Adrenal gland (tissue), 12 donors: ENCODE data around the gene ALG12. TPM values are rescaled to one million over a fixed set of nuclear protein-coding genes. Genes with fewer than 3 reads are reported as not detected.
A peak's percentile ranks its signal among the peaks of the same experiment; 100 is the strongest.

ENCODE experiments used
- DNase-seq, 7 donors: peaks; one replicate each; pipeline ENCODE4 v3.0.0-alpha.2; 2019 to 2020
- H3K27ac ChIP-seq, 5 donors: fragments of 200-600 bp; sonication (generic) in 4 of 5; 1 replicate in 3 of 5; 2 replicates in 2 of 5; pipeline versions ENCODE4 v1.5.1 to v1.8.0; 2016 to 2020; ENCODE audit warnings: mild to moderate bottlenecking in 1 of 5
- H3K27me3 ChIP-seq: fragments of 200-600 bp; 2 replicates; pipeline ENCODE4 v1.8.0; 2021
- H3K36me3 ChIP-seq, 2 donors: fragments of 200-600 bp; replicated peaks in 1 of 2; 1 replicate in 1 of 2; 2 replicates in 1 of 2; pipeline versions ENCODE4 v1.5.1 to v1.8.0; 2018 to 2022
- H3K4me1 ChIP-seq, 2 donors: fragments of 200-600 bp; replicated peaks in 1 of 2; 1 replicate in 1 of 2; 2 replicates in 1 of 2; pipeline versions ENCODE4 v1.5.1 to v1.8.0; 2018 to 2021
- H3K4me3 ChIP-seq, 4 donors: fragments of 200-600 bp; sonication (generic) in 3 of 4; one replicate each; pipeline ENCODE4 v1.5.1; 2016 to 2018
- H3K9me3 ChIP-seq, 3 donors: fragments of 200-600 bp; sonication (generic) in 1 of 3; replicated peaks in 1 of 3; 1 replicate in 2 of 3; 2 replicates in 1 of 3; pipeline versions ENCODE4 v1.5.1 to v1.8.0; 2016 to 2021
- POLR2A ChIP-seq, 2 donors: fragments of 450-650 bp; IDR thresholded peaks; one replicate each; pipeline ENCODE4 v1.6.1; 2017; ENCODE audit warnings: antibody characterized with exemption in 2 of 2, mild to moderate bottlenecking in 2 of 2, moderate library complexity in 1 of 2
- WGBS, 4 donors: extraction: QIAGEN DNeasy Blood & Tissue Kit in 2 of 4; methylation state at CpG; one replicate each; pipeline versions ENCODE4 v1.1.5 to v1.1.7; 2013 to 2017; 5-methylcytosine and 5-hydroxymethylcytosine counted together
- intact Hi-C, 2 donors: fragments of 100-400 bp; cut with DNase I; formaldehyde crosslinking; loops; one replicate each; pipeline versions ENCODE4 v1.14.1 to v1.15.0; 2022 to 2023
- polyA plus RNA-seq, 3 donors: library from polyadenylated mRNA; stranded (reverse); fragments of 200-250 nt in 2 of 3; fragments of 350-450 nt in 1 of 3; fragmentation: Illumina TruSeq in 1 of 3; extraction: RNeasy Lipid Tissue Mini Kit (QIAGEN cat#74804) in 1 of 3; gene quantifications; one replicate each; pipeline ENCODE4 v1.2.3, GENCODE V29; 2013 to 2014
- total RNA-seq, 9 donors: library from RNA; depleted of rRNA in 4 of 9; stranded (reverse); fragments of >200 nt in 4 of 9; fragments of 120-200 nt in 1 of 9; fragmentation: NEBNext Ultra II Directional in 1 of 9; extraction: Animal tissue kit (Norgen Biotek cat#: 25700) in 1 of 9; gene quantifications; one replicate each; pipeline versions ENCODE4 v1.1.0 to v1.2.4, GENCODE V29; 2013 to 2023
- TF ChIP-seq, protein P1 (sequence below), 6 experiments: fragments of 450-650 bp in 4 of 6; fragments of 200-600 bp in 2 of 6; sonication (generic) in 1 of 6; IDR thresholded peaks; 1 replicate in 5 of 6; 2 replicates in 1 of 6; pipeline versions ENCODE4 v1.5.1 to v1.8.0; 2016 to 2021; ENCODE audit warnings: antibody characterized with exemption in 6 of 6, mild to moderate bottlenecking in 2 of 6, moderate library complexity in 1 of 6
- donor health status: healthy with polysubstance abuse.
- donor health status: Bipolar disorder and iron deficiency.
- donor health status: DM: yes; HTN: yes; CAD: no.
- donor health status: DM: no; HTN: no; CAD: no.
- donor health status: DM: no; HTN: no; CAD: no.
- donor health status: DM: yes; HTN: yes; CAD: no.

The ALG12 gene
- total and polyA plus RNA-seq, 12 donors = 6.4 to 33.6 (median 18.9) TPM

DNA sequence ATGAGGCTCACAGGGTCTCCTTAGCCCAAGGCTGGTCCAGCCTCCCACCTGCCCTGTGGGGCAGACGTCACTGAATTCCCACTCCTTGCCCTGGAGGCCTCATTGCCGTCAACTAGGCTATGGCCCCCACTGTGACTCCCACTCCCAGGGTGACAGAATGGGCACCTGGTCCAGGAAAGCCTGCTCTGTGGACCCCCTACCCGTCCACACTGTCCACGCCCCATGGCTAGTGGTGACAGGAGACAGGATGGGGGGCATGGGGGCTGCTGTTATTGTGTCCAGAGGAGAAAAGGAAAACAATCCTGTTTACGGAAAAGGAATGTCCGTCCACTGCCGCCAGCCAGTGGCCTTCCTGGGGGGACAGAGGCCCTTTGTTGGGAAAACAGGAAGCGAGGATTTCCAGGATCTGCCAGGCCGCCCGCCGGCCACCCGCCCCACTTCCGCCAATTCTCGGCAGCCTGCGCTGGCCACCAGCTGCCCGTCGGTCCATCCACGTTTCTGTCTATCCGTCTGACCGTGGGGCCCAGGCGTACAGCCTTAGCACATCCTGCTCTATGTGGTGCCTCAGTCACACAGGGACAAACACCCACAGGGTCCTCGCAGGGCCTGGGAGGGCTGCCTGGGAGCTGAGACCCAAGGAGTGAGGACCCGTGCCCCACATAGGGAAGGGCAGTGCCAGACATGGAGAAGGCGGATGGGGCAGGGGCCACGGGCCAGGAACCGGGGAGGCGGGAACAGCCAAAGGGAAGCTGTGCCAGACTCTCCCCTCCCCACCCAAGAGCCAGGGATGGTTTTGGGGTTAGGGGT is 19.7 kb upstream of the ALG12 start:
- Histone ChIP-seq H3K27ac (peak overlapping the region in 4 of 5 donors; percentile 29 to 98 (median 76)), H3K4me1 (peaks cover 22 to 38% of the 10 kb centered on the region in 2 donors), H3K9me3 (no peaks in the 10 kb centered on the region), H3K36me3 (no peaks in the 10 kb centered on the region), H3K27me3 (no peaks in the 10 kb centered on the region), H3K4me3 (no peak overlapping the region)
- no peak for TF ChIP-seq POLR2A (IDR thresholded peaks at IDR 0.05)
- TF ChIP-seq, protein P1, sequence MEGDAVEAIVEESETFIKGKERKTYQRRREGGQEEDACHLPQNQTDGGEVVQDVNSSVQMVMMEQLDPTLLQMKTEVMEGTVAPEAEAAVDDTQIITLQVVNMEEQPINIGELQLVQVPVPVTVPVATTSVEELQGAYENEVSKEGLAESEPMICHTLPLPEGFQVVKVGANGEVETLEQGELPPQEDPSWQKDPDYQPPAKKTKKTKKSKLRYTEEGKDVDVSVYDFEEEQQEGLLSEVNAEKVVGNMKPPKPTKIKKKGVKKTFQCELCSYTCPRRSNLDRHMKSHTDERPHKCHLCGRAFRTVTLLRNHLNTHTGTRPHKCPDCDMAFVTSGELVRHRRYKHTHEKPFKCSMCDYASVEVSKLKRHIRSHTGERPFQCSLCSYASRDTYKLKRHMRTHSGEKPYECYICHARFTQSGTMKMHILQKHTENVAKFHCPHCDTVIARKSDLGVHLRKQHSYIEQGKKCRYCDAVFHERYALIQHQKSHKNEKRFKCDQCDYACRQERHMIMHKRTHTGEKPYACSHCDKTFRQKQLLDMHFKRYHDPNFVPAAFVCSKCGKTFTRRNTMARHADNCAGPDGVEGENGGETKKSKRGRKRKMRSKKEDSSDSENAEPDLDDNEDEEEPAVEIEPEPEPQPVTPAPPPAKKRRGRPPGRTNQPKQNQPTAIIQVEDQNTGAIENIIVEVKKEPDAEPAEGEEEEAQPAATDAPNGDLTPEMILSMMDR (IDR thresholded peaks at IDR 0.05) = no peak
- DNase-seq = peak in 5 of 7 donors; percentile 47 to 73 (median 50)
- intact Hi-C loops = loop anchor here in 1 of 2 donors (10.0 kb wide), 1 partner anchor 47 kb away; no protein-coding TSS in a partner anchor
- WGBS, 4 donors = 80 to 92% (median 83%) methylated on average over 23 to 27 of the region's 27 CpGs

DNA sequence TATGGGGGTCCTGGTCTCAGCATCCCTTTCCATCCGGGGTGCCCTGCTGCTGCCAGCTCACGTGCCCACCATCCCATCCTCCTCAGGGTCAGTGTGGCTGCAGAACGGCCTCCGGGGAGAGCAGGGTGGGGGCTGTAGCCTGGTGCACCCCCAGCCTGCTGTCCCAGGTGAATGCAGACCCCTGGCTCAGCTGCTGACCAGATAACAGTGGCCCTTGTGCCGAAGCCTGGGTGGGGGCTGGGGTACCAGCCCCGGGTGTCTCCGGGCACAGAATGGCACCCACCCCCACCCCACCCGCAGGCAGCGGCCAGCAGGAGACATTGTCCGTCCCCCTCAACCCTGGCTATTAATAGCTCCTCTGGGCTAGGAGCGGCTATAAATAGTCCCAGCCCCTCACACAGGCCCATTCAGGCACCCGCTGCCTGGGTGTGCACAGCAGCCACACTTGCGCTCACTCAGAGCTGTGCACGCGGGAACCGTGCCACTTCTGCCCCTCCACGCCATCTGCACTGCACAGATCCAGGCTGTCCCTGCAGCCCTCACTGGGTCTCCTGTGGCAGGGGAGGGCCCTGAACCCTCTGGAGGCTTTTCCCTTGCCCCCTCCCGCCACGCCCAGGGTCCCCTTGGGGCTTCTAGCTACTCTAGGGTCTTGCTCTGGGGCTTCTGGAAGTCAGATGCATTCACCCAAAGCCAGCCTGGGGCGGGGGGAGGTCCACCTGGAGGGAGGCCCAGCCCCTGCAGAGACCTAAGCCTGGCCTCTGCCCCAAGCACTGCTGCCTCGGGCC is 18.9 kb upstream of the ALG12 start:
- peak in 1 of 2 donors; percentile 11 for TF ChIP-seq POLR2A (IDR thresholded peaks at IDR 0.05)
- TF ChIP-seq, protein P1 (IDR thresholded peaks at IDR 0.05) = no peak
- H3K4me1 ChIP-seq = peaks cover 22 to 40% of the 10 kb centered on the region in 2 donors
- H3K27me3 ChIP-seq = no peaks in the 10 kb centered on the region
- peak overlapping the region in 4 of 5 donors; percentile 29 to 98 (median 74) for H3K27ac ChIP-seq
- H3K36me3 ChIP-seq = no peaks in the 10 kb centered on the region
- 57 to 69% (median 59%) methylated on average over 3 to 21 of the region's 21 CpGs for WGBS, 4 donors
- H3K9me3 ChIP-seq = no peaks in the 10 kb centered on the region
- no peak for DNase-seq
- no peak overlapping the region for H3K4me3 ChIP-seq
- intact Hi-C loops = loop anchor here in 1 of 2 donors (10.0 kb wide), 1 partner anchor 48 kb away; no protein-coding TSS in a partner anchor

DNA sequence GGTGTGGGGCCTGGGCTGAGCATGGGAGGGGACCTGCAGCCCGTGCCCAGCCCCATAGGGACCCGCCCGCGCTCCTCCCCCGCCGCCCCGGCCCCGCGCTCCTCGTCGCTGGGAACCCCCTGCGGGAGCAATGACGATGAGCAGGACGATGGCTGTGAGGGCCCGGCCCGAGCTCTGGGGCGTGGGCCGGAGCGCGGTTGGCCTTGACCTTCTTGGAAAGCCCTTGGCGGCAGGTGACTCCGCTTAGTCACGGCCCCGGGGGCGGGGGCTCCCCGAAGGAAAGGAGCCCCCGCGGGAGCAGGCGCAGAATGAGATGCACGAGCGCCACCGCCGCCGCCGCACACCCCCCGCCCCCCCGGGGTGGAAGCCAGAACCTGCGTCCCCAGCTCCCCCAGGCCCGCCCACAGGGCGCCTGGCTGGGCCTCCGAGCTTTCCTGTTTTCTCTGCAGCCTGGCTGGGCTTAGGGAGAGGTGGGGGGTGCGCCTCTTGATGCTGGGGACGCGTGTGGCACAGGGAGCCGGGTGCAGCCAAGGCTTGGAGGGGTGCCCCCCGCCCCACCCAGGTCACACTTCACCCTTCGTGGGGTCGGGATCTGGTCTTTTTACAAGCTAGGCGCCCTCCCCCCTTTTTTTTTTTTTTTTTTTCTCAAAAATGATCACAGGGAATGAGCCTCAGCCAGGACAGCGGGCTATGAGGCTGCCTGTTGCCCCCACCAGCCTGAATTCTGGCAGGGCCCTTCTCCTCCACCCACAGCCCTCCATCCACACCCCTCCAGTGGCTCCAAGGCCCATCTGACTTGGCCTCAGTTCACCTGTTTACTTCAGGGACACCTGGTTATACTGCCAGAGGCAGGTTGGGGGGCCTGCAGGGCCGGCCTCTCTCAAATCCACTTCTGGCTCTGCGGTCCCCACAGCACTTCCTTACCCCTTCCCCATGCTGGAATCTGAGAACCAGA is 18.1 kb upstream of the ALG12 start:
- peak in 1 of 2 donors; percentile 25 for TF ChIP-seq POLR2A (IDR thresholded peaks at IDR 0.05)
- TF ChIP-seq, protein P1 (IDR thresholded peaks at IDR 0.05) = no peak
- Histone ChIP-seq H3K4me1 (peaks cover 22 to 42% of the 10 kb centered on the region in 2 donors), H3K4me3 (peak overlapping the region in 2 of 4 donors; percentile 0 to 59), H3K27ac (peak overlapping the region in 4 of 5 donors; percentile 28 to 98 (median 74)), H3K36me3 (no peaks in the 10 kb centered on the region), H3K27me3 (no peaks in the 10 kb centered on the region), H3K9me3 (no peaks in the 10 kb centered on the region)
- 3 to 12% (median 5%) methylated on average over 23 to 52 of the region's 52 CpGs for WGBS, 4 donors
- intact Hi-C loops = loop anchor here in 1 of 2 donors (10.0 kb wide), 1 partner anchor 49 kb away; no protein-coding TSS in a partner anchor
- DNase-seq = peak; percentile 91 to 96 (median 94)
